Common myeloid progenitor, CD34-positive (primary cell): ENCODE results near the gene FCN3.

Experiments
- CTCF ChIA-PET: fragments of 350-600 bp; sonication (Branson Sonifier 250); formaldehyde crosslinking; loops from one replicate; lab custom pipeline; 2021; ENCODE audit warnings: antibody characterized with exemption; lab: Charles Lee
- POLR2A ChIA-PET: fragments of 350-600 bp; sonication (Branson Sonifier 250); formaldehyde crosslinking; loops from one replicate; lab custom pipeline; 2021; ENCODE audit warnings: antibody characterized with exemption; lab: Charles Lee
- DNase-seq, 3 donors: peaks; one replicate each; pipeline versions ENCODE4 v3.0.0 to v3.0.0-alpha.2; 2013
- H3K27ac ChIP-seq, 2 experiments: 1 replicate in 1 of 2; 2 replicates in 1 of 2; pipeline ENCODE4 v1.7.0; 2013; ENCODE audit warnings: inconsistent platforms in 2 of 2, low read length in 2 of 2, mild to moderate bottlenecking in 2 of 2, low read depth in 1 of 2, moderate library complexity in 1 of 2; ENCODE audit not compliant: severe bottlenecking in 2 of 2, insufficient read depth in 1 of 2, poor library complexity in 1 of 2
- H3K27me3 ChIP-seq, 5 experiments: replicated peaks in 2 of 5; 1 replicate in 3 of 5; 2 replicates in 2 of 5; pipeline versions ENCODE4 v1.6.1 to v1.7.0; 2013; ENCODE audit warnings: low read length in 4 of 5, mild to moderate bottlenecking in 2 of 5, moderate library complexity in 2 of 5, inconsistent platforms in 1 of 5; ENCODE audit not compliant: insufficient read depth in 5 of 5, control insufficient read depth in 4 of 5
- H3K36me3 ChIP-seq, 4 experiments: 1 replicate in 2 of 4; 2 replicates in 2 of 4; pipeline versions ENCODE4 v1.6.1 to v1.7.0; 2013; ENCODE audit warnings: low read length in 3 of 4, control low read depth in 1 of 4, mild to moderate bottlenecking in 1 of 4; ENCODE audit not compliant: control insufficient read depth in 4 of 4, insufficient read depth in 4 of 4
- H3K4me1 ChIP-seq, 4 experiments: 1 replicate in 3 of 4; 2 replicates in 1 of 4; pipeline versions ENCODE4 v1.6.1 to v1.7.1; 2013; ENCODE audit warnings: low read length in 3 of 4, mild to moderate bottlenecking in 3 of 4, control low read depth in 1 of 4, inconsistent platforms in 1 of 4, moderate library complexity in 1 of 4; ENCODE audit not compliant: control insufficient read depth in 4 of 4, insufficient read depth in 4 of 4; ENCODE audit errors: control extremely low read depth in 1 of 4
- H3K4me3 ChIP-seq, 7 experiments: 1 replicate in 4 of 7; 2 replicates in 3 of 7; pipeline versions ENCODE4 v1.5.1 to v1.7.0; 2013; ENCODE audit warnings: mild to moderate bottlenecking in 7 of 7, low read length in 6 of 7, moderate library complexity in 6 of 7, inconsistent platforms in 2 of 7, low read depth in 2 of 7, control low read depth in 1 of 7; ENCODE audit not compliant: insufficient read depth in 4 of 7, control insufficient read depth in 1 of 7; ENCODE audit errors: extremely low read depth in 1 of 7
- H3K9me3 ChIP-seq, 5 experiments: 1 replicate in 4 of 5; 2 replicates in 1 of 5; pipeline versions ENCODE4 v1.6.1 to v1.7.1; 2013; ENCODE audit warnings: low read length in 4 of 5, mild to moderate bottlenecking in 2 of 5, inconsistent platforms in 1 of 5, low read depth in 1 of 5, moderate library complexity in 1 of 5; ENCODE audit not compliant: control insufficient read depth in 4 of 5, insufficient read depth in 2 of 5; ENCODE audit errors: control extremely low read depth in 1 of 5
- WGBS: methylation state at CpG from one replicate; pipeline ENCODE4 v1.1.5; 2013; ENCODE audit not compliant: insufficient coverage; 5-methylcytosine and 5-hydroxymethylcytosine counted together

Gene FCN3

GRCh38 chr1:27394925-27395324, 20.3 kb upstream of the FCN3 start:
- CTCF ChIA-PET, result interaction anchor here (0.6 to 11.9 kb wide), 24 partner anchors 11 to 224 kb away, joined by 3 to 238 read pairs (median 6); partner anchors contain the start of genes MAP3K6, SYTL1 and TMEM222
- H3K27ac ChIP-seq, result no peak overlapping the region
- no peak for DNase-seq
- H3K36me3 ChIP-seq, result no peaks in the 10 kb centered on the region
- WGBS, result 100% methylated on average over 1 of the region's 1 CpG
- no peak overlapping the region for H3K4me3 ChIP-seq
- POLR2A ChIA-PET, result no interaction called here
- no peaks in the 10 kb centered on the region for H3K9me3 ChIP-seq
- H3K27me3 ChIP-seq, result no peaks in the 10 kb centered on the region
- peaks cover 2 to 25% (median 21%) of the 10 kb centered on the region in 4 experiments for H3K4me1 ChIP-seq

- ChIA-PET POLR2A (no interaction called here), CTCF (interaction anchor here (0.6 to 11.9 kb wide), 20 partner anchors 12 to 225 kb away, joined by 3 to 238 read pairs (median 7); partner anchors contain the start of genes MAP3K6 and SYTL1)
- Histone ChIP-seq H3K4me1 (peaks cover 2 to 24% (median 20%) of the 10 kb centered on the region in 4 experiments), H3K4me3 (no peak overlapping the region), H3K27ac (no peak overlapping the region), H3K9me3 (no peaks in the 10 kb centered on the region), H3K36me3 (no peaks in the 10 kb centered on the region), H3K27me3 (no peaks in the 10 kb centered on the region)
- no peak for DNase-seq
- 99% methylated on average over 9 of the region's 9 CpGs for WGBS
Observed at GRCh38 chr1:27394282-27394658, 19.6 kb upstream of the FCN3 start.

DNA sequence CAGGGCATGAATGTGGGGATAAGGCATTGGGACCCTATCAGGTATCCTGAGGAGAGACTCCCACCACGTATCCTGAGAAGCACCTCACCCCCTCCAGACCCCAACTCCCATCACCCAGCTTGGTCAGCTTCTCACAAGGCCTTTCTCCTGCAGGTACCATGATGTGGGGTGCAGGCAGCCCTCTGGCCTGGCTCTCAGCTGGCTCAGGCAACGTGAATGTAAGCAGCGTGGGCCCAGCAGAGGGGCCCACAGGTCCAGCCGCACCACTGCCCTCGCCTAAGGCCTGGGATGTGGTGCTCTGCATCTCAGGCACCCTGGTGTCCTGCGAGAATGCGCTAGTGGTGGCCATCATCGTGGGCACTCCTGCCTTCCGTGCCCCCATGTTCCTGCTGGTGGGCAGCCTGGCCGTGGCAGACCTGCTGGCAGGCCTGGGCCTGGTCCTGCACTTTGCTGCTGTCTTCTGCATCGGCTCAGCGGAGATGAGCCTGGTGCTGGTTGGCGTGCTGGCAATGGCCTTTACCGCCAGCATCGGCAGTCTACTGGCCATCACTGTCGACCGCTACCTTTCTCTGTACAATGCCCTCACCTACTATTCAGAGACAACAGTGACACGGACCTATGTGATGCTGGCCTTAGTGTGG, 19.1 kb upstream of the FCN3 start:
- H3K9me3 ChIP-seq, result no peaks in the 10 kb centered on the region
- no peak for DNase-seq
- POLR2A ChIA-PET, result no interaction called here
- no peak overlapping the region for H3K4me3 ChIP-seq
- CTCF ChIA-PET, result interaction anchor here (0.6 to 11.9 kb wide), 7 partner anchors 27 to 208 kb away, joined by 3 to 238 read pairs (median 4); partner anchors contain the start of gene MAP3K6
- H3K4me1 ChIP-seq, result peaks cover 2 to 24% (median 18%) of the 10 kb centered on the region in 4 experiments
- no peaks in the 10 kb centered on the region for H3K36me3 ChIP-seq
- H3K27ac ChIP-seq, result no peak overlapping the region
- WGBS, result 97% methylated on average over 14 of the region's 18 CpGs
- H3K27me3 ChIP-seq, result no peaks in the 10 kb centered on the region

GRCh38 chr1:27392778-27393635, 18.4 kb upstream of the FCN3 start:
- Histone ChIP-seq H3K36me3 (no peaks in the 10 kb centered on the region), H3K4me3 (peak overlapping the region; percentile 19 to 78 (median 72)), H3K4me1 (peaks cover 2 to 24% (median 18%) of the 10 kb centered on the region in 4 experiments), H3K27me3 (no peaks in the 10 kb centered on the region), H3K9me3 (no peaks in the 10 kb centered on the region), H3K27ac (no peak overlapping the region)
- ChIA-PET CTCF (interaction anchor here (0.6 to 11.9 kb wide), 5 partner anchors 26 to 209 kb away, joined by 3 to 238 read pairs (median 4); partner anchors contain the start of gene MAP3K6), POLR2A (no interaction called here)
- 32% methylated on average over 23 of the region's 30 CpGs for WGBS
- DNase-seq, result no peak

DNA sequence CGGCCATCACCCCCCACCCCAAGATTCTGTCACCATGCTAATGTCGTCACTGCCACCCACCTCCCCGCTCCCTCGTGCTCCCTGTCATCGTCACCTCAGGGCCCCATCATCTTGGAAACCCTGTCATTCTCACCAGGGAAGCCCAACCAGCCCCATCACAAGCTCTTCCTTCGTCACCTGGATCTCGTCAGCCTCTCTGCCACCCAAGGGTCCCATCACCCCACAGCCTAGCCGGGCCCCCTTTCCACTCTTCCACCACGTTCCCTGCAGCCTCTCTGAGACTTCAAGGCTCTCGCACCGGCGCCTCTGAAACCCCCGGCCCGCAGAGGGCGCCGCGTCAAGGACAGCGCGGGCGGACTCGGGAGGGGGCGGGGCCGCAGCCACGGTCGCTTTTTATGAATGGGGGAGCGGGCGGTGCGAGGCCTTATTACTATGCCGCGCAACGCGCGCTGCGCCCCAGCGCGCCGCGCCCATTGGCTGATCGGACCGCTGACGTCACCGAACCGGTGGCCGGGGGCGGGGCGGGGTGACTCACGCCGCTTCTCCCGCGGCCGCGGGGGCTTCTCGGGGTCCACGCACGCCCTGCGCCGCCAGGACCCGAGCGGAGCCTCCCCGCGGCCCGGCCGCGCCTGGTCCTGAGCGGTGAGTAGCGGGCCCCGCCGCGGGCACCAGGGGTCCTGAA, 17.6 kb upstream of the FCN3 start, which contains the start of gene GPR3:
Gene GPR3 (plus strand): TSS at position 527 of the 682 bp plus-strand sequence. CDS start 1,177 bp downstream, outside the sequence.
- no peaks in the 10 kb centered on the region for H3K27me3 ChIP-seq
- CTCF ChIA-PET, result interaction anchor here (0.7 to 10.9 kb wide), 9 partner anchors 9 to 94 kb away, joined by 3 to 166 read pairs (median 9); no protein-coding TSS in a partner anchor
- peak within 1 kb of the TSS; percentile 19 to 78 (median 72) for H3K4me3 ChIP-seq
- POLR2A ChIA-PET, result no interaction called here
- H3K36me3 ChIP-seq, result no peaks in the 10 kb centered on the region
- H3K27ac ChIP-seq, result no peak within 1 kb of the TSS
- DNase-seq, result peak; percentile 93 to 96 (median 95)
- peaks cover 2 to 24% (median 18%) of the 10 kb centered on the region in 4 experiments for H3K4me1 ChIP-seq
- H3K9me3 ChIP-seq, result no peaks in the 10 kb centered on the region
- WGBS, result under 1% methylated on average over 61 of the region's 69 CpGs

GRCh38 chr1:27391511-27392095, 17.0 kb upstream of the FCN3 start:
- H3K36me3 ChIP-seq, result no peaks in the 10 kb centered on the region
- peak overlapping the region in 5 of 7 experiments; percentile 39 to 78 (median 72) for H3K4me3 ChIP-seq
- DNase-seq, result peak in 2 of 3 donors; percentile 64 to 67
- peaks cover 0 to 2% (median 0%) of the 10 kb centered on the region in 5 experiments for H3K27me3 ChIP-seq
- H3K27ac ChIP-seq, result no peak overlapping the region
- POLR2A ChIA-PET, result interaction anchor here (0.7 kb wide), 1 partner anchor 91 kb away, joined by 3 read pairs; no protein-coding TSS in a partner anchor
- H3K4me1 ChIP-seq, result peaks cover 2 to 24% (median 18%) of the 10 kb centered on the region in 4 experiments
- no peaks in the 10 kb centered on the region for H3K9me3 ChIP-seq
- 17% methylated on average over 12 of the region's 13 CpGs for WGBS
- CTCF ChIA-PET, result interaction anchor here (0.7 to 10.9 kb wide), 14 partner anchors 10 to 291 kb away, joined by 3 to 166 read pairs (median 6); partner anchors contain the start of gene MAP3K6
